K562 (cell line): Measurements from ENCODE around the gene CPT1A. TPM values are rescaled to one million over a fixed set of nuclear protein-coding genes. Genes with fewer than 3 reads are reported as not detected.

ENCODE experiments used
- ARNT ChIP-seq, 2 experiments: fragments of 450-650 bp; IDR thresholded peaks; 2 replicates each; pipeline ENCODE4 v1.6.1; 2016; ENCODE audit warnings: mild to moderate bottlenecking in 1 of 2
- ATF2 ChIP-seq: sonication (generic); formaldehyde crosslinking; IDR thresholded peaks from 2 replicates; pipeline ENCODE4 v1.8.1; 2022; ENCODE audit warnings: missing genetic modification reagents
- CHD4 ChIP-seq: fragments of 200-600 bp; sonication (generic); IDR thresholded peaks from 3 replicates; pipeline ENCODE4 v1.6.1; 2012; ENCODE audit warnings: low read depth, mild to moderate bottlenecking, mixed read lengths, low read length, inconsistent platforms; ENCODE audit not compliant: insufficient read depth, insufficient replicate concordance, poor library complexity, severe bottlenecking
- CLOCK ChIP-seq: fragments of 250-450 bp; sonication (Bioruptor Pico); IDR thresholded peaks from 2 replicates; pipeline ENCODE4 v1.4.0; 2020; ENCODE audit warnings: mild to moderate bottlenecking, moderate library complexity, borderline replicate concordance
- DMBX1 ChIP-seq: fragments of 250-450 bp; sonication (Bioruptor Pico); IDR thresholded peaks from 2 replicates; pipeline ENCODE4 v1.8.0; 2022; ENCODE audit warnings: inconsistent platforms, mild to moderate bottlenecking, moderate library complexity, borderline replicate concordance
- ERF ChIP-seq: fragments of 450-650 bp; formaldehyde crosslinking; IDR thresholded peaks from 2 replicates; pipeline ENCODE4 v1.4.0; 2020; ENCODE audit warnings: mild to moderate bottlenecking, mixed read lengths
- ILF3 ChIP-seq: fragments of 450-650 bp; IDR thresholded peaks from 2 replicates; pipeline ENCODE4 v1.6.1; 2018; ENCODE audit warnings: antibody characterized with exemption, mild to moderate bottlenecking, moderate library complexity, borderline replicate concordance
- KAT2B ChIP-seq: IDR thresholded peaks from one replicate; pipeline ENCODE4 v1.6.1; 2012; ENCODE audit warnings: low read depth, mild to moderate bottlenecking, control low read depth, inconsistent platforms, low read length, moderate library complexity
- KHSRP ChIP-seq: fragments of 450-650 bp; IDR thresholded peaks from 2 replicates; pipeline ENCODE4 v1.6.1; 2017
- NCOA2 ChIP-seq, 2 experiments: fragments of 450-650 bp; IDR thresholded peaks; 2 replicates each; pipeline ENCODE4 v1.6.1; 2018; ENCODE audit warnings: mild to moderate bottlenecking in 2 of 2, moderate library complexity in 1 of 2; ENCODE audit not compliant: partially characterized antibody in 2 of 2
- NFRKB ChIP-seq: fragments of 450-650 bp; IDR thresholded peaks from 2 replicates; pipeline ENCODE4 v1.6.1; 2016; ENCODE audit warnings: low read depth
- NR2F6 ChIP-seq: fragments of 450-650 bp; formaldehyde crosslinking; IDR thresholded peaks from 2 replicates; pipeline ENCODE4 v1.4.0; 2020; ENCODE audit warnings: mild to moderate bottlenecking
- PCBP2 ChIP-seq: fragments of 200-400 bp; formaldehyde crosslinking; IDR thresholded peaks from 2 replicates; pipeline ENCODE4 v1.6.1; 2018; ENCODE audit warnings: low read length, low read depth, mild to moderate bottlenecking, moderate library complexity; ENCODE audit not compliant: poor library complexity, severe bottlenecking
- POLR2AphosphoS5 ChIP-seq: IDR thresholded peaks from 2 replicates; pipeline ENCODE4 v1.6.1; 2011; ENCODE audit warnings: mild to moderate bottlenecking, low read depth, low read length, moderate library complexity; ENCODE audit not compliant: control insufficient read depth, insufficient read depth
- SMARCE1 ChIP-seq: fragments of 450-650 bp; IDR thresholded peaks from 2 replicates; pipeline ENCODE4 v1.7.1; 2016; ENCODE audit warnings: mild to moderate bottlenecking
- SPI1 ChIP-seq: IDR thresholded peaks from 2 replicates; pipeline ENCODE4 v1.6.1; 2011; ENCODE audit warnings: low read depth, low read length, control low read depth, borderline replicate concordance
- TEAD2 ChIP-seq: fragments of 450-650 bp; IDR thresholded peaks from 2 replicates; pipeline ENCODE4 v1.6.1; 2016; ENCODE audit warnings: missing genetic modification characterization, control low read depth, missing compliant biosample characterization
- TSHZ1 ChIP-seq: fragments of 250-450 bp; sonication (Bioruptor Pico); IDR thresholded peaks from 2 replicates; pipeline ENCODE4 v1.4.0; 2020; ENCODE audit warnings: mild to moderate bottlenecking, moderate library complexity
- ZFP36 ChIP-seq: fragments of 150-350 bp; IDR thresholded peaks from 2 replicates; pipeline ENCODE4 v1.6.1; 2018; ENCODE audit warnings: low read length, low read depth; ENCODE audit not compliant: partially characterized antibody
- ZNF277 ChIP-seq: fragments of 250-450 bp; sonication (Bioruptor Pico); IDR thresholded peaks from 2 replicates; pipeline ENCODE4 v1.8.0; 2022; ENCODE audit warnings: inconsistent platforms, mild to moderate bottlenecking, moderate library complexity, borderline replicate concordance
- polyA plus RNA-seq, 8 experiments: library from polyadenylated mRNA; depleted of rRNA in 4 of 8; stranded (reverse) in 5 of 8; unstranded in 3 of 8; fragments of >200 nt; fragmentation: Nextera tagmentation in 2 of 8; fragmentation: Illumina TruSeq in 1 of 8; extraction: Ambion mirVana in 2 of 8; extraction: Trizol in 1 of 8; gene quantifications; 2 replicates each; pipeline versions ENCODE4 v1.2.1 to v1.2.3, GENCODE V29; 2011 to 2014; ENCODE audit warnings: inconsistent platforms in 1 of 8, missing spikeins in 1 of 8
- total RNA-seq, 7 experiments: library from RNA; depleted of rRNA in 6 of 7; stranded (reverse); fragments of >200 nt in 6 of 7; fragmentation: Illumina TruSeq in 2 of 7; extraction: Trizol in 2 of 7; gene quantifications; 2 replicates each; pipeline versions ENCODE4 v1.2.1 to v1.2.3, GENCODE V29; 2011 to 2021; ENCODE audit warnings: low replicate concordance in 1 of 7

Gene CPT1A
- total and polyA plus RNA-seq, 9 of the 15 experiments (the other 6 are each of a cell fraction or from before 2014, with no cell fraction given), result 2.6 to 29.1 (median 12.3) TPM

GRCh38 chr11:68751331-68751856 lies 90.3 kb downstream of the CPT1A start, which contains the start of gene TESMIN (continued):
- TF ChIP-seq POLR2AphosphoS5 (peak; percentile 92), ILF3 (no peak), CLOCK (CRISPR knock-in tag) (no peak), SMARCE1 (no peak), ATF2 (CRISPR knock-in tag) (no peak), PCBP2 (peak; percentile 66), NFRKB (no peak), ARNT (IDR thresholded peaks at IDR 0.05) (no peak), NR2F6 (CRISPR knock-in tag) (no peak), TEAD2 (no peak), TSHZ1 (CRISPR knock-in tag) (no peak), DMBX1 (no peak), NCOA2 (IDR thresholded peaks at IDR 0.05; ENCODE audit: partially characterized antibody in 2 of 2) (no peak), SPI1 (no peak), ERF (CRISPR knock-in tag) (no peak), ZFP36 (no peak), KHSRP (no peak), KAT2B (no peak), ZNF277 (no peak), CHD4 (no peak)
